Endothelial cell of umbilical vein (primary cell): ENCODE results near the gene NPDC1.

Experiments used
- EZH2 ChIP-seq: IDR thresholded peaks from 2 replicates; pipeline ENCODE4 v1.6.1; 2012; ENCODE audit warnings: borderline replicate concordance, low read depth, mild to moderate bottlenecking, moderate library complexity, low read length, inconsistent platforms; ENCODE audit not compliant: severe bottlenecking
- JUN ChIP-seq: IDR thresholded peaks from 2 replicates; pipeline ENCODE4 v1.6.1; 2011; ENCODE audit warnings: borderline replicate concordance, low read depth; ENCODE audit not compliant: insufficient read length, insufficient read depth
- MYC ChIP-seq: IDR thresholded peaks from one replicate; pipeline ENCODE4 v1.6.1; 2011; ENCODE audit warnings: mild to moderate bottlenecking, low read depth, low read length
- POLR2A ChIP-seq: IDR thresholded peaks from 2 replicates; pipeline ENCODE4 v1.6.1; 2012; ENCODE audit warnings: low read depth, mild to moderate bottlenecking, control low read depth, low read length
- POLR2AphosphoS5 ChIP-seq: IDR thresholded peaks from 2 replicates; pipeline ENCODE4 v1.6.1; 2012; ENCODE audit warnings: low read depth, mild to moderate bottlenecking, control low read depth, low read length, moderate library complexity; ENCODE audit not compliant: insufficient read depth
- TF ChIP-seq, protein P1 (sequence below), 2 donors: IDR thresholded peaks; 1 replicate in 1 of 2; 2 replicates in 1 of 2; pipeline ENCODE4 v1.5.1; 2011; ENCODE audit warnings: low read length in 2 of 2, mild to moderate bottlenecking in 2 of 2, moderate library complexity in 2 of 2, control low read depth in 1 of 2, inconsistent platforms in 1 of 2, low read depth in 1 of 2; ENCODE audit not compliant: insufficient read depth in 1 of 2; ENCODE audit errors: extremely low read depth in 1 of 2
- TF ChIP-seq, protein P2 (sequence below): IDR thresholded peaks from 2 replicates; pipeline ENCODE4 v1.6.1; 2011; ENCODE audit not compliant: insufficient read depth, insufficient read length

DNA sequence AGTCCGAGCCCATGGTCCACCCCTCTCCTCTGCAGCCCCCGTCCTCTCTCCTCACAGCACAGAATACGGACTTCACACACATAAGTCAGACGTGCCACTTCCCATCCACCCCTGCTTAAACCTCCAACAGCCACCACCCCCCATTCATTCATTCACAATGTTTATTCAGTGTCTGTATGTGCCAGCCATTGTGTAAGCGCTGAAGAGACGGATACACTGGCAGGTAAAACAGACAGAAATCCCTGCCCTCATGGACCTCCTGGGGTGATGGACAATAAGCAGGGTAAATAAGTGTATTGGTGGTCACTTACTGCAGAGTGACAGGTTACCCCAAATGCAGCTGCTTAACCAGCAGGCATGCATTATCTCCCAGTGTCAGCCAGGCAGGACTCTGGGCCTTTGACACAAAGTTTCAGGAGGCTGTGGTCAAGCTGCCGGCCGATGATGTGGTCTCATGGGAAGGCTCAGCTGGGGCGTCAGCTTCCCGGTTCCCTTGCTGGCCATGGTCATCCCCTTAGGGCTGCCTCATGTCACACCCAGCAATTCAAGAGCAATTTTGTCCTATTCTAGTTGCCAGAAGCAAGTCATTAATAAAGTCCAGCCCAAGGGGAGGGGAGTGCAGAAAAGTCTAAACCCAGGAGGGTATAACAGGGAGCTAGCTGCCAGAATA is 55.6 kb downstream of the NPDC1 start:
- TF ChIP-seq, protein P1, sequence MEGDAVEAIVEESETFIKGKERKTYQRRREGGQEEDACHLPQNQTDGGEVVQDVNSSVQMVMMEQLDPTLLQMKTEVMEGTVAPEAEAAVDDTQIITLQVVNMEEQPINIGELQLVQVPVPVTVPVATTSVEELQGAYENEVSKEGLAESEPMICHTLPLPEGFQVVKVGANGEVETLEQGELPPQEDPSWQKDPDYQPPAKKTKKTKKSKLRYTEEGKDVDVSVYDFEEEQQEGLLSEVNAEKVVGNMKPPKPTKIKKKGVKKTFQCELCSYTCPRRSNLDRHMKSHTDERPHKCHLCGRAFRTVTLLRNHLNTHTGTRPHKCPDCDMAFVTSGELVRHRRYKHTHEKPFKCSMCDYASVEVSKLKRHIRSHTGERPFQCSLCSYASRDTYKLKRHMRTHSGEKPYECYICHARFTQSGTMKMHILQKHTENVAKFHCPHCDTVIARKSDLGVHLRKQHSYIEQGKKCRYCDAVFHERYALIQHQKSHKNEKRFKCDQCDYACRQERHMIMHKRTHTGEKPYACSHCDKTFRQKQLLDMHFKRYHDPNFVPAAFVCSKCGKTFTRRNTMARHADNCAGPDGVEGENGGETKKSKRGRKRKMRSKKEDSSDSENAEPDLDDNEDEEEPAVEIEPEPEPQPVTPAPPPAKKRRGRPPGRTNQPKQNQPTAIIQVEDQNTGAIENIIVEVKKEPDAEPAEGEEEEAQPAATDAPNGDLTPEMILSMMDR (IDR thresholded peaks at IDR 0.05; ENCODE audit: extremely low read depth in 1 of 2, insufficient read depth in 1 of 2, low read depth in 1 of 2, low read length in 2 of 2), result no peak
- TF ChIP-seq POLR2AphosphoS5 (no peak), JUN (no peak), EZH2 (no peak), POLR2A (no peak), MYC (no peak)
- TF ChIP-seq, protein P2, sequence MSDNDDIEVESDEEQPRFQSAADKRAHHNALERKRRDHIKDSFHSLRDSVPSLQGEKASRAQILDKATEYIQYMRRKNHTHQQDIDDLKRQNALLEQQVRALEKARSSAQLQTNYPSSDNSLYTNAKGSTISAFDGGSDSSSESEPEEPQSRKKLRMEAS, result no peak
